Hematopoietic multipotent progenitor cell treated with erythropoietin and hydrocortisone succinate and interleukin-3 and kit ligand, for 8 days (in vitro differentiated cells): ENCODE data around the gene KIAA0040.
"Not testable (repeated sequence)": the region's sequence is repeated elsewhere in the genome, so short reads cannot be mapped to it uniquely, and the experiment has no call there.

Experiments
- DNase-seq: peaks from one replicate; pipeline ENCODE4 v3.0.0-alpha.2; 2015

The KIAA0040 gene

GRCh38 chr1:175133673-175134435 lies 58.7 kb downstream of the KIAA0040 start:
- no peak for DNase-seq

GRCh38 chr1:175132436-175132835 lies 60.1 kb downstream of the KIAA0040 start:
- no peak for DNase-seq

- DNase-seq: no peak
Observed at GRCh38 chr1:175131095-175131494, 61.5 kb downstream of the KIAA0040 start.

- no peak for DNase-seq
Observed at GRCh38 chr1:175130649-175131045, 61.9 kb downstream of the KIAA0040 start.

- no peak for DNase-seq
Observed at GRCh38 chr1:175129997-175130648, 62.5 kb downstream of the KIAA0040 start.

- no peak for DNase-seq
Observed at GRCh38 chr1:175129644-175129996, 63.0 kb downstream of the KIAA0040 start.

- DNase-seq: no peak
Observed at GRCh38 chr1:175129182-175129581, 63.4 kb downstream of the KIAA0040 start.

GRCh38 chr1:175128523-175128922 lies 64.1 kb downstream of the KIAA0040 start:
- no peak for DNase-seq

- DNase-seq: no peak
Observed at GRCh38 chr1:175127565-175127964, 65.0 kb downstream of the KIAA0040 start.

- DNase-seq: no peak
Observed at GRCh38 chr1:175126347-175126746, 66.2 kb downstream of the KIAA0040 start.

- no peak for DNase-seq
Observed at GRCh38 chr1:175124861-175125260, 67.7 kb downstream of the KIAA0040 start.

GRCh38 chr1:175120511-175120910 lies 72.1 kb downstream of the KIAA0040 start:
- DNase-seq: no peak

GRCh38 chr1:175118375-175119367 lies 73.9 kb downstream of the KIAA0040 start:
- no peak for DNase-seq

- no peak for DNase-seq
Observed at GRCh38 chr1:175116903-175117302, 75.7 kb downstream of the KIAA0040 start.

- DNase-seq: no peak
Observed at GRCh38 chr1:175116210-175116798, 76.3 kb downstream of the KIAA0040 start.

GRCh38 chr1:175114996-175115395 lies 77.6 kb downstream of the KIAA0040 start:
- no peak for DNase-seq

GRCh38 chr1:175108331-175108820 lies 84.2 kb downstream of the KIAA0040 start:
- not testable (repeated sequence) for DNase-seq
